Lower leg skin (tissue), 4 donors: ENCODE results near the gene CLDN34. TPM values are rescaled to one million over a fixed set of nuclear protein-coding genes. Genes with fewer than 3 reads are reported as not detected.

Experiments
- DNase-seq, 2 donors: peaks; one replicate each; pipeline ENCODE4 v3.0.0-alpha.2; 2019; ENCODE audit warnings: low spot score in 2 of 2
- H3K4me3 ChIP-seq: fragments of 200-600 bp; sonication (generic); 2 replicates; pipeline ENCODE4 v1.5.1; 2017; ENCODE audit warnings: mild to moderate bottlenecking, low read depth; ENCODE audit not compliant: poor library complexity, severe bottlenecking
- CTCF ChIP-seq, 3 donors: fragments of 450-650 bp; IDR thresholded peaks; one replicate each; pipeline ENCODE4 v1.5.1; 2016; ENCODE audit warnings: antibody characterized with exemption in 3 of 3, mild to moderate bottlenecking in 3 of 3, moderate library complexity in 2 of 3
- POLR2A ChIP-seq, 2 donors: fragments of 450-650 bp; IDR thresholded peaks; one replicate each; pipeline ENCODE4 v1.6.1; 2016 to 2017; ENCODE audit warnings: antibody characterized with exemption in 2 of 2, mild to moderate bottlenecking in 1 of 2, moderate library complexity in 1 of 2
- WGBS, 2 donors: methylation state at CpG; one replicate each; pipeline ENCODE4 v1.1.5; 2018; 5-methylcytosine and 5-hydroxymethylcytosine counted together
- intact Hi-C: fragments of 100-400 bp; cut with DNase I; formaldehyde crosslinking; loops from one replicate; pipeline ENCODE4 v1.15.0; 2023; ENCODE audit warnings: low total_unique reads
- total RNA-seq, 4 donors: library from RNA; depleted of rRNA; stranded (reverse); fragments of >200 nt; gene quantifications; one replicate each; pipeline ENCODE4 v1.1.0, GENCODE V29; 2016

The CLDN34 gene
- total RNA-seq, 4 donors from 2014 or later: 1.0 TPM; not detected in 3

DNA sequence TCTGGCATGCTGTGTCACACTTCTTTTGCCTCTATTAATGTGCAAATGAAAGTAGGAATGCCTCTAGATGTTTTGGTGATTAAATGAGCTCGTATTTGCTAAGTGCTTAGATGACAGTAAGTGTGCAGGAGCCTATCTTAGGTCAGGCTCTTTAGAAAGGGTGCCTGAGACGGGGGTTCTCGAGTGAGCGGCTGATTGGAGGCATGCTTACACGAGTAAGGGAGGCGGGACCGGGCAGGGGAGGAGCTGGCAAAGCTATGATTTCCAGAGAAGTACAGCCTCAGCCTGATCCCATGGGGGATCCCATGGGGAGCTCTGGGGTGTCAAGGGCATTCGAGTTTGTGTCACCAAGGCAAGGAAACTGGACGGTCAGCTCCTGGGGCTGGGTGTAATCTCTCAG, 44.8 kb downstream of the CLDN34 start:
- no peak overlapping the region for H3K4me3 ChIP-seq
- intact Hi-C loops: no loop called here
- peak in 1 of 2 donors; percentile 52 for DNase-seq
- TF ChIP-seq POLR2A (IDR thresholded peaks at IDR 0.05): no peak
- TF ChIP-seq CTCF (IDR thresholded peaks at IDR 0.05): no peak
- 32 to 33% methylated on average over 8 to 9 of the region's 9 CpGs for WGBS, 2 donors

DNA sequence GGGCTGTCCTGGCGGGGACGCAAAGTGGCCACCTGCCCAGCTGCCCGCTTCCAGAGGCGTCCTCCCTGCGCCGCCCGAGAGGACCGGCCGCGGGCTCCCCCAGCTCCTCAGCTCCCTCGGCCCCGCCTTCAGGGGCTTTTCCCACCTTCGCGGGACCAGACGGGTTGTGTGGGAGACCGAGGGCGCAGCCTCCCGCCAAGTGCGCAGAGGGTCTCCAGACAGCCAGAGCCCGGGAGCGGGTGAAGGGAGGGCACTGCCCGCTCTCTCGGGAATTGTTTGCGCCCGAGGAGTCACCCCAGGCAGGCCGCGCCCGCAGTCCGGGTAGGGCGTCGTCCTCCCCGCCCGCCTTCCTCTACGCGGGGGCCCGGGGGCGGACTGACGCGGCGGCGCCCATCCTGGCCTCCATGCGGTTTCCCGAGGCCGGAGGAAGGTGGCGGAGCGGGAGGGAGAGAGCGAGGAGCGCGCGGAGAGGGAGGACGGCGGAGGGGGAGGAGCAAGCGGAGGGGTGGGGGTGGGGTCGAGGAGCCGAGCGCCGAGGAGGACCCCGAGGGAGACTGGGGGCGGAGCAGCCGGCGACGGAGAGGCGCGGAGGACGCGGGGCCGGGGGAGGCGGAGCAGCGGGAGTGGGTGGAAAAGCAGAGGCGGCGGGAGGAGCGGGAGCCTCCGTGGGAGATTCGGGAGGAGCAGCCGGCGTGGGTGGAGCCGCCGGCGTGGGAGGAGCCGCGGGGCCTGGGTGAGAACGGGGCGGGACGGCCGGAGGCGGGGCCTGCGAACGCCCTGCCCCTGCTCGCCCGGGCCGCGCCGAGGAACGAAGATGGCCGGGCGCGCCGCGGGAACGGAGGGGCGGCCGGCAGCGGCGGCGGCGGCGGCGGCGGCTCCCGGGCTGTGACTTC, 47.5 kb downstream of the CLDN34 start:
- H3K4me3 ChIP-seq: peak overlapping the region; percentile 40
- intact Hi-C loops: no loop called here
- 0 to 43% methylated on average over 23 to 78 of the region's 110 CpGs for WGBS, 2 donors

DNA sequence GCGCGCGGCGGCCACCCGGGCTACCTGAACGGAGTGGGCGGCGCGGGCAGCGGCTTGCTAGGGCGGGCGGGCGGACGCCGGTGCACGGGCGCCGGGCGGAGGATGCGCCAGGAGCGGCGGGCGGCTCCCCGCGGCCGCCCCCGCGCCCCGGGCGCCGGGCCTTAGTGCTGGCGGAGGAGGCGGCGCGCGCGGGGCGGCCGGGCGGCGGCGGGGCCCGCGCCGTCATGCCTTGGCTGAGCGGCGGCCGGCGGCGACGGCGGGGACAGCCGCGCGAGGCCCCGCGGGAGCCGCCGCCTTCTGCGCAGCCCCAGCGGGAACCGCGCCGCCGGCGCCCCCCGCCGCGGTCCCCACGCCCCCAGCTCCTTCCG, 48.2 kb downstream of the CLDN34 start:
- TF ChIP-seq CTCF (IDR thresholded peaks at IDR 0.05): no peak
- TF ChIP-seq POLR2A (IDR thresholded peaks at IDR 0.05): no peak
- DNase-seq: no peak
- intact Hi-C loops: no loop called here
- no peak overlapping the region for H3K4me3 ChIP-seq
- 47% methylated on average over 6 of the region's 71 CpGs; no CpG with 5 or more reads in 1 of the 2 donors for WGBS, 2 donors

More for the DNA sequence above, 47.5 kb downstream of the CLDN34 start:
- peak; percentile 79 to 96 for DNase-seq
- TF ChIP-seq CTCF (IDR thresholded peaks at IDR 0.05): no peak
- TF ChIP-seq POLR2A (IDR thresholded peaks at IDR 0.05): no peak

DNA sequence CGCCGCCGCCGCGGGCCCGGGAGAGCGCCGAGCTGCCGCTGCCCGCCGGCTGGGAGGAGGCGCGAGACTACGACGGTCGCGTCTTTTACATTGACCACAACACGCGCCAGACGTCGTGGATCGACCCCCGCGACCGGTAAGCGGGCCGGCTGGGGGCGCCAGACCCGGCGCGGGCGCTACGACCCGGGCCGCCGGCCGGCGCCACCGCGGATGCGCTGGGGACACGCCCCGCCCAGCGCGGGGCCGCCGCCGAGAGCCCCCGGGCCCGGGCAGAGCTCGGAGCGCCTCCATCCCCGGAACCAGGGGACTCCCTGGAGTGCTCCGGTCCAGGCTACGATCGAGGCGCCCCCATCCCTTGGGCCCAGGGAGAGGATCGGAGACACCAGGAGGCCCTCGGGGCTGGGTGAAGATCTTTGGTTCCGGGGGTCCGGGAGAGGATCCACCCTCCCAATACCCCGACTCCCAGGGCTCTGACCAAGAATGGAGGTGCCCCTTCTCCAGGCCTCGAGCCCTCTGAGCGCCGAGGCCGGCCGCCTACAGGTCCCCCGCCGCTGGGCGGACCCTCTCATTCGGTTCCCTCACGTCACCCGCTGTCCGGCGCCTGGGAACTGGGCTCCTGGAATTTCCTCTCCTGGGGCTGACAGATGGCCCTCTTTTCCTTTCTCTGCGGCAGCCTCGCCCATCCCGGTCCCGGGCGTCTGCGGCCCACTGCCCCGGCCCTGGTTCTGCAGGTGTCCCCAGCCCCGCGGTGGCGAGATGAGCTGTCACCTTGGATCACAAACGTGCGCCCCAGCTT, 48.8 kb downstream of the CLDN34 start:
- peak in 1 of 2 donors; percentile 84 for DNase-seq
- TF ChIP-seq CTCF (IDR thresholded peaks at IDR 0.05) (no peak), POLR2A (IDR thresholded peaks at IDR 0.05) (no peak)
- intact Hi-C loops: no loop called here
- H3K4me3 ChIP-seq: no peak overlapping the region
- 54% methylated on average over 60 of the region's 87 CpGs; no CpG with 5 or more reads in 1 of the 2 donors for WGBS, 2 donors

DNA sequence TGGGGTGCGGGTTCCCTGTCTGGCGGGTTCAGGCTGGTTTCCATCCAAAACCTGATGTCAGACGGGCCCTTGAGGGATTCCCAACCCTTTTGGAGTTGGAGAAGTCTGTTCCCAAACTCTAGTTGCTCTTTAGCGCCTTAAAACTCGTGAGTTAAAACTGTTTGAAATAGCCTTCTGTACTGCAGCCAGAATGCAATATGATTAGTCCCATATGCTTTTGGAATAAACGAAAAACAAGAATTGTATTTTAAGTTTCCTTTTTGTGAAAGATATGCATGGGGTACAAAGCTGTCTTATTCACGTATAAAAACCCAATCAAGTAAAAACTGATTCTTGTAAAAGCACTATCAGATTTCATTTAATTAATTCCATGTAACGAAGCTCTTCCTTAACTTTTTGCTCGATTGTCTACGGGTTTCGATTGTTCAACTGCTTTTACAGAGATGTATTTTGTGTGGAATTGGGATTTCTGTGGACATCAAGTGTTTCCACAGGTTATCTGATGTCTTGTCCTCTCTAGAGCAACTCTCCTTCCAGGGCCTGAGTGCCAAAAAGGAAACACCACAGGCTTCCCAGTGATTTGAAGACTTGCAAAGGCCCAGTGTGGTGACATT, 49.5 kb downstream of the CLDN34 start:
- intact Hi-C loops: no loop called here
- peak in 1 of 2 donors; percentile 34 for DNase-seq
- H3K4me3 ChIP-seq: no peak overlapping the region
- TF ChIP-seq CTCF (IDR thresholded peaks at IDR 0.05) (no peak), POLR2A (IDR thresholded peaks at IDR 0.05) (no peak)
- 18 to 50% methylated on average over 9 to 11 of the region's 11 CpGs for WGBS, 2 donors
